WTC11 (cell line): ENCODE measurements around the gene EEF2. TPM values are rescaled to one million over a fixed set of nuclear protein-coding genes. Genes with fewer than 3 reads are reported as not detected.
"Not testable (repeated sequence)": the region's sequence is repeated elsewhere in the genome, so short reads cannot be mapped to it uniquely, and the experiment has no call there.

Source experiments
- ATAC-seq: fragments of 200-7000 bp; cut with Tn5 transposase; 2 replicates; pipeline ENCODE4 v1.10.0; 2021; ENCODE audit warnings: mild to moderate bottlenecking, moderate library complexity
- CTCF ChIA-PET: fragments of 300-600 bp; sonication (Branson Sonifier 250); formaldehyde crosslinking; loops from one replicate; lab custom pipeline; 2021; ENCODE audit warnings: antibody characterized with exemption; lab: Charles Lee
- POLR2A ChIA-PET: fragments of 350-600 bp; sonication (Branson Sonifier 250); formaldehyde crosslinking; loops from one replicate; lab custom pipeline; 2021; ENCODE audit warnings: antibody characterized with exemption; lab: Charles Lee
- DNase-seq: peaks from one replicate; pipeline ENCODE4 v3.0.0; 2021; ENCODE audit warnings: low spot score
- H3K27ac Mint-ChIP-seq: 2 replicates; pipeline ENCODE4 v1.8.0; 2021; ENCODE audit warnings: mixed read lengths
- H3K27me3 Mint-ChIP-seq: 2 replicates; pipeline ENCODE4 v1.8.0; 2021; ENCODE audit warnings: low read depth, mild to moderate bottlenecking, moderate library complexity, mixed read lengths
- H3K36me3 Mint-ChIP-seq: 2 replicates; pipeline ENCODE4 v1.8.0; 2021; ENCODE audit warnings: mixed read lengths
- H3K4me1 Mint-ChIP-seq: 2 replicates; pipeline ENCODE4 v1.8.0; 2022; ENCODE audit warnings: mixed read lengths
- H3K4me3 Mint-ChIP-seq: 2 replicates; pipeline ENCODE4 v1.8.0; 2021; ENCODE audit warnings: mild to moderate bottlenecking, moderate library complexity, mixed read lengths
- H3K9me3 Mint-ChIP-seq: 2 replicates; pipeline ENCODE4 v1.8.0; 2021; ENCODE audit warnings: mixed read lengths
- CBFB ChIP-seq: sonication (generic); formaldehyde crosslinking; IDR thresholded peaks from 2 replicates; pipeline ENCODE4 v1.8.1; 2022; ENCODE audit warnings: mild to moderate bottlenecking, low read depth, missing genetic modification reagents
- CTCF ChIP-seq: fragments of 200-600 bp; IDR thresholded peaks from 2 replicates; pipeline ENCODE4 v1.8.0; 2022; ENCODE audit warnings: antibody characterized with exemption
- E2F1 ChIP-seq: sonication (generic); formaldehyde crosslinking; IDR thresholded peaks from 2 replicates; pipeline ENCODE4 v1.8.0; 2022; ENCODE audit warnings: mild to moderate bottlenecking, missing genetic modification reagents
- ELF4 ChIP-seq: sonication (generic); formaldehyde crosslinking; IDR thresholded peaks from 2 replicates; pipeline ENCODE4 v1.8.1; 2022; ENCODE audit warnings: low read depth, mild to moderate bottlenecking, moderate library complexity, missing genetic modification reagents
- IRF1 ChIP-seq: sonication (generic); formaldehyde crosslinking; IDR thresholded peaks from 2 replicates; pipeline ENCODE4 v1.8.0; 2023; ENCODE audit warnings: missing genetic modification reagents
- IRF2 ChIP-seq: sonication (generic); formaldehyde crosslinking; IDR thresholded peaks from 2 replicates; pipeline ENCODE4 v1.8.0; 2022; ENCODE audit warnings: low read depth, missing genetic modification reagents, borderline replicate concordance
- MYBL2 ChIP-seq: sonication (generic); formaldehyde crosslinking; IDR thresholded peaks from 2 replicates; pipeline ENCODE4 v1.8.1; 2023; ENCODE audit warnings: mild to moderate bottlenecking, moderate library complexity, missing genetic modification reagents
- TEAD1 ChIP-seq: sonication (generic); formaldehyde crosslinking; IDR thresholded peaks from 2 replicates; pipeline ENCODE4 v1.8.0; 2022; ENCODE audit warnings: mild to moderate bottlenecking, missing genetic modification reagents
- ZNF121 ChIP-seq: sonication (generic); formaldehyde crosslinking; IDR thresholded peaks from 2 replicates; pipeline ENCODE4 v1.8.0; 2023; ENCODE audit warnings: missing genetic modification reagents
- ZNF512 ChIP-seq: sonication (generic); formaldehyde crosslinking; IDR thresholded peaks from 2 replicates; pipeline ENCODE4 v1.8.1; 2022; ENCODE audit warnings: missing genetic modification reagents, borderline replicate concordance
- total RNA-seq: library from RNA; stranded (reverse); gene quantifications from 3 replicates; pipeline ENCODE4 v1.2.3, GENCODE V29; 2021

The EEF2 gene
- total RNA-seq, 1 experiment from 2014 or later: 3,572 TPM

- ATAC-seq, POLR2A ChIA-PET, H3K4me3 Mint-ChIP-seq: not testable (repeated sequence)
Measured at GRCh38 chr19:3998667-3999412, 13.6 kb upstream of the EEF2 start.

GRCh38 chr19:3995607-3996006 is 10.3 kb upstream of the EEF2 start:
- DNase-seq (no peak), ATAC-seq (no peak)
- H3K27me3 Mint-ChIP-seq: peaks cover 22% of the 10 kb centered on the region
- no peak overlapping the region for H3K27ac Mint-ChIP-seq
- no peaks in the 10 kb centered on the region for H3K36me3 Mint-ChIP-seq
- no peaks in the 10 kb centered on the region for H3K4me1 Mint-ChIP-seq
- ChIA-PET POLR2A (no interaction called here), CTCF (no interaction called here)
- peaks cover 5% of the 10 kb centered on the region for H3K9me3 Mint-ChIP-seq
- H3K4me3 Mint-ChIP-seq: no peak overlapping the region
- TF ChIP-seq ZNF512 (CRISPR knock-in tag) (no peak), IRF1 (CRISPR knock-in tag) (no peak), CBFB (CRISPR knock-in tag) (no peak), MYBL2 (CRISPR knock-in tag) (no peak), E2F1 (CRISPR knock-in tag) (no peak)
- TF ChIP-seq, all 79 proteins: peak for 0

More at GRCh38 chr19:3998667-3999412, 13.6 kb upstream of the EEF2 start:
- DNase-seq, H3K4me1 Mint-ChIP-seq, H3K36me3 Mint-ChIP-seq, H3K27ac Mint-ChIP-seq, H3K9me3 Mint-ChIP-seq: not testable (repeated sequence)
- CTCF ChIA-PET: interaction anchor here (1.2 to 2.7 kb wide), 2 partner anchors 11 kb away, joined by 4 to 15 read pairs; no protein-coding TSS in a partner anchor
- peaks cover 14% of the 10 kb centered on the region for H3K27me3 Mint-ChIP-seq

- Mint-ChIP-seq H3K4me1 (peaks cover 14% of the 10 kb centered on the region), H3K9me3 (peaks cover 6% of the 10 kb centered on the region), H3K36me3 (no peaks in the 10 kb centered on the region), H3K27ac (no peak overlapping the region), H3K4me3 (no peak overlapping the region), H3K27me3 (peaks cover 21% of the 10 kb centered on the region)
- TF ChIP-seq MYBL2 (CRISPR knock-in tag) (no peak), TEAD1 (CRISPR knock-in tag) (no peak), ZNF512 (CRISPR knock-in tag) (0 out of 2 replicates have a peak, but pooled peaks have one; percentile 97), ELF4 (no peak)
- DNase-seq: no peak
- ATAC-seq: no peak
- ChIA-PET CTCF (interaction anchor here (1.6 to 2.4 kb wide), 3 partner anchors 17 to 150 kb away, joined by 5 to 8 read pairs (median 5); partner anchors contain the start of gene PIAS4), POLR2A (no interaction called here)
Measured at GRCh38 chr19:3990815-3991117, 5.5 kb upstream of the EEF2 start.

- peak; percentile 73 for TF ChIP-seq CTCF
- TF ChIP-seq ZNF121 (CRISPR knock-in tag): 0 out of 2 replicates have a peak, but pooled peaks have one; percentile 14
- TF ChIP-seq IRF2 (CRISPR knock-in tag): no peak
- POLR2A ChIA-PET: interaction anchor here (0.5 to 1.6 kb wide), 6 partner anchors 19 to 280 kb away, joined by 3 to 12 read pairs (median 4); partner anchors contain the start of genes MRPL54, NMRK2 and PIAS4
- DNase-seq (peak; percentile 84), ATAC-seq (peak; percentile 13)
- no peak overlapping the region for H3K27ac Mint-ChIP-seq
- H3K9me3 Mint-ChIP-seq: peaks cover 6% of the 10 kb centered on the region
- H3K4me1 Mint-ChIP-seq: peaks cover 35% of the 10 kb centered on the region
- H3K4me3 Mint-ChIP-seq: peak overlapping the region; percentile 96
- H3K27me3 Mint-ChIP-seq: peaks cover 9% of the 10 kb centered on the region
- CTCF ChIA-PET: interaction anchor here (0.5 to 2.2 kb wide), 109 partner anchors 9 to 1476 kb away, joined by 3 to 49 read pairs (median 5); partner anchors contain the start of genes APBA3, ATCAY, CREB3L3 and DAPK3
- H3K36me3 Mint-ChIP-seq: peaks cover 25% of the 10 kb centered on the region
Measured at GRCh38 chr19:3987619-3988371, 2.5 kb upstream of the EEF2 start.
